Choroid plexus epithelial cell (primary cell): Measurements from ENCODE around the gene RANBP3L.
A peak's percentile ranks its signal among the peaks of the same experiment; 100 is the strongest.
"Not testable (repeated sequence)": the region's sequence is repeated elsewhere in the genome, so short reads cannot be mapped to it uniquely, and the experiment has no call there.

Source experiments
- DNase-seq: peaks from one replicate; pipeline ENCODE4 v3.0.0-alpha.2; 2010; ENCODE audit warnings: low read depth
- H3K4me3 ChIP-seq: 2 replicates; pipeline ENCODE4 v1.5.1; 2011; ENCODE audit warnings: low read depth, mild to moderate bottlenecking, control low read depth, low read length, moderate library complexity
- CTCF ChIP-seq: conservative IDR thresholded peaks from 2 replicates; pipeline ENCODE4 v1.5.1; 2011; ENCODE audit warnings: low read depth, mild to moderate bottlenecking, control low read depth, inconsistent platforms, low read length, moderate library complexity

Gene RANBP3L

GRCh38 chr5:36301858-36302603 lies at the start of gene RANBP3L:
TSS of gene RANBP3L (minus strand) at chr5:36301902. CDS start at chr5:36301416, 486 bp downstream.
- no peak for TF ChIP-seq CTCF
- DNase-seq: peak; percentile 75
- peak within 1 kb of the TSS; percentile 50 for H3K4me3 ChIP-seq

GRCh38 chr5:36346896-36347690 lies 45.4 kb upstream of the RANBP3L start:
- DNase-seq: peak; percentile 20
- no peak overlapping the region for H3K4me3 ChIP-seq
- no peak for TF ChIP-seq CTCF

- no peak for TF ChIP-seq CTCF
- H3K4me3 ChIP-seq: no peak overlapping the region
- DNase-seq: no peak
Measured at GRCh38 chr5:36344899-36345298, 43.2 kb upstream of the RANBP3L start.

- not testable (repeated sequence) for DNase-seq, H3K4me3 ChIP-seq
Measured at GRCh38 chr5:36341720-36342119, 40.0 kb upstream of the RANBP3L start.

GRCh38 chr5:36337597-36337996 lies 35.9 kb upstream of the RANBP3L start:
- DNase-seq: no peak

GRCh38 chr5:36334315-36334714 lies 32.6 kb upstream of the RANBP3L start:
- no peak overlapping the region for H3K4me3 ChIP-seq
- TF ChIP-seq CTCF: no peak
- no peak for DNase-seq

More at GRCh38 chr5:36337597-36337996, 35.9 kb upstream of the RANBP3L start:
- no peak overlapping the region for H3K4me3 ChIP-seq
- TF ChIP-seq CTCF: no peak

- DNase-seq, H3K4me3 ChIP-seq: not testable (repeated sequence)
Measured at GRCh38 chr5:36332720-36333119, 31.0 kb upstream of the RANBP3L start.

- H3K4me3 ChIP-seq: no peak overlapping the region
- no peak for DNase-seq
- no peak for TF ChIP-seq CTCF
Measured at GRCh38 chr5:36325196-36325595, 23.5 kb upstream of the RANBP3L start.
